GM12801 (cell line): ENCODE results near the gene ESRP2.

Experiments
- CTCF ChIP-seq: IDR thresholded peaks from one replicate; pipeline ENCODE4 v1.5.1; 2011; ENCODE audit warnings: control low read depth; ENCODE audit not compliant: insufficient read length; ENCODE audit errors: extremely low read depth

ESRP2 gene

GRCh38 chr16:68235108-68235886, 630 bp downstream of the ESRP2 start:
- no peak for TF ChIP-seq CTCF

- no peak for TF ChIP-seq CTCF
These were observed 1.5 kb downstream of the ESRP2 start for GRCh38 chr16:68234188-68235107.

- TF ChIP-seq CTCF, result no peak
These were observed 2.1 kb downstream of the ESRP2 start for GRCh38 chr16:68233835-68234187.

- TF ChIP-seq CTCF, result no peak
These were observed 2.7 kb downstream of the ESRP2 start for GRCh38 chr16:68233085-68233834.

GRCh38 chr16:68232335-68232734, 3.6 kb downstream of the ESRP2 start:
- TF ChIP-seq CTCF, result no peak

GRCh38 chr16:68231384-68232136, 4.4 kb downstream of the ESRP2 start:
- TF ChIP-seq CTCF, result no peak

GRCh38 chr16:68230956-68231355, 5.0 kb downstream of the ESRP2 start:
- no peak for TF ChIP-seq CTCF
